ENCODE measurements around the gene GP1BA. TPM values are rescaled to one million over a fixed set of nuclear protein-coding genes. Genes with fewer than 3 reads are reported as not detected.

GP1BA gene
- total RNA-seq, 1 experiment from 2014 or later, result not detected

- BruUV-seq (replicated peaks), result no TSS peak
- intact Hi-C loops (cut with micrococcal nuclease; ENCODE audit: unreplicated experiment), result no loop called here
- CTCF ChIA-PET, result no interaction called here
- Histone ChIP-seq H3K4me1 (ENCODE audit: insufficient read depth, low read length, poor library complexity, severe bottlenecking) (peaks cover 15% of the 10 kb centered on the region), H3K36me3 (ENCODE audit: insufficient read depth, low read length, poor library complexity, severe bottlenecking) (peaks cover 19% of the 10 kb centered on the region), H3K27ac (ENCODE audit: low read depth, low read length, poor library complexity, severe bottlenecking) (no peak overlapping the region), H3K27me3 (replicated peaks; ENCODE audit: insufficient read depth, low read depth, low read length, poor library complexity) (no peaks in the 10 kb centered on the region), H3K9me3 (ENCODE audit: low read depth, low read length, poor library complexity, severe bottlenecking) (no peaks in the 10 kb centered on the region), H3K4me3 (ENCODE audit: low read depth, low read length, poor library complexity, severe bottlenecking) (no peak overlapping the region)
- TF ChIP-seq EZH2 (IDR thresholded peaks at IDR 0.05; ENCODE audit: borderline replicate concordance, low read depth, low read length, poor library complexity, severe bottlenecking) (no peak), CTCF (conservative IDR thresholded peaks at IDR 0.05; ENCODE audit: low read depth, low read length) (no peak)
- DNase-seq (ENCODE audit: low spot score), result no peak
- POLR2A ChIA-PET (ENCODE audit: low non-redundant PET), result no interaction called here
These were observed 5.5 kb downstream of the GP1BA start for GRCh38 chr17:4937553-4937952.

GRCh38 chr17:4938069-4938491 is 6.0 kb downstream of the GP1BA start:
- no peaks in the 10 kb centered on the region for H3K9me3 ChIP-seq (ENCODE audit: low read depth, low read length, poor library complexity, severe bottlenecking)
- DNase-seq (ENCODE audit: low spot score), result no peak
- H3K36me3 ChIP-seq (ENCODE audit: insufficient read depth, low read length, poor library complexity, severe bottlenecking), result peaks cover 21% of the 10 kb centered on the region
- intact Hi-C loops (cut with micrococcal nuclease; ENCODE audit: unreplicated experiment), result no loop called here
- TF ChIP-seq CTCF (conservative IDR thresholded peaks at IDR 0.05; ENCODE audit: low read depth, low read length), result no peak
- TF ChIP-seq EZH2 (IDR thresholded peaks at IDR 0.05; ENCODE audit: borderline replicate concordance, low read depth, low read length, poor library complexity, severe bottlenecking), result no peak
- ChIA-PET POLR2A (ENCODE audit: low non-redundant PET) (no interaction called here), CTCF (no interaction called here)
- no TSS peak for BruUV-seq (replicated peaks)
- H3K27ac ChIP-seq (ENCODE audit: low read depth, low read length, poor library complexity, severe bottlenecking), result peak overlapping the region; percentile 94
- H3K27me3 ChIP-seq (replicated peaks; ENCODE audit: insufficient read depth, low read depth, low read length, poor library complexity), result no peaks in the 10 kb centered on the region
- H3K4me1 ChIP-seq (ENCODE audit: insufficient read depth, low read length, poor library complexity, severe bottlenecking), result peaks cover 15% of the 10 kb centered on the region
- no peak overlapping the region for H3K4me3 ChIP-seq (ENCODE audit: low read depth, low read length, poor library complexity, severe bottlenecking)

- CTCF ChIA-PET, result interaction anchor here (0.7 kb wide), 1 partner anchor 36 kb away, joined by 4 read pairs; the partner anchor contains the start of gene CHRNE
These were observed 6.8 kb downstream of the GP1BA start for GRCh38 chr17:4938688-4939545.

More at GRCh38 chr17:4938688-4939545, 6.8 kb downstream of the GP1BA start:
- POLR2A ChIA-PET (ENCODE audit: low non-redundant PET), result interaction anchor here (0.6 kb wide), 1 partner anchor 29 kb away, joined by 3 read pairs; no protein-coding TSS in a partner anchor
- intact Hi-C loops (cut with micrococcal nuclease; ENCODE audit: unreplicated experiment), result no loop called here
- H3K36me3 ChIP-seq (ENCODE audit: insufficient read depth, low read length, poor library complexity, severe bottlenecking), result peaks cover 29% of the 10 kb centered on the region
- no peak for DNase-seq (ENCODE audit: low spot score)
- BruUV-seq (replicated peaks), result TSS peak; percentile 13
- H3K4me3 ChIP-seq (ENCODE audit: low read depth, low read length, poor library complexity, severe bottlenecking), result peak overlapping the region; percentile 75
- no peaks in the 10 kb centered on the region for H3K9me3 ChIP-seq (ENCODE audit: low read depth, low read length, poor library complexity, severe bottlenecking)
- no peaks in the 10 kb centered on the region for H3K27me3 ChIP-seq (replicated peaks; ENCODE audit: insufficient read depth, low read depth, low read length, poor library complexity)
- H3K4me1 ChIP-seq (ENCODE audit: insufficient read depth, low read length, poor library complexity, severe bottlenecking), result peaks cover 15% of the 10 kb centered on the region
- TF ChIP-seq CTCF (conservative IDR thresholded peaks at IDR 0.05; ENCODE audit: low read depth, low read length), result no peak
- no peak for TF ChIP-seq EZH2 (IDR thresholded peaks at IDR 0.05; ENCODE audit: borderline replicate concordance, low read depth, low read length, poor library complexity, severe bottlenecking)
- H3K27ac ChIP-seq (ENCODE audit: low read depth, low read length, poor library complexity, severe bottlenecking), result peak overlapping the region; percentile 94
